ENCODE data around the gene LRRTM4.

Gene LRRTM4

GRCh38 chr2:76851000-76851399 lies 671.2 kb downstream of the LRRTM4 start:
- no peak overlapping the region for H3K4me3 ChIP-seq (ENCODE audit: low read depth, low read length, poor library complexity, severe bottlenecking)
- H3K4me2 ChIP-seq (ENCODE audit: low read length), result no peak overlapping the region
- H3K36me3 ChIP-seq (ENCODE audit: insufficient read depth, low read length), result no peaks in the 10 kb centered on the region
- no peak overlapping the region for H3K9ac ChIP-seq (ENCODE audit: low read length)
- no peaks in the 10 kb centered on the region for H3K27me3 ChIP-seq (ENCODE audit: insufficient read depth, low read length)
- no peaks in the 10 kb centered on the region for H3K9me2 ChIP-seq (ENCODE audit: low read depth, low read length)
- H3K79me2 ChIP-seq (ENCODE audit: insufficient read depth, low read length), result no peaks in the 10 kb centered on the region
- no peaks in the 10 kb centered on the region for H3K4me1 ChIP-seq (ENCODE audit: insufficient read depth, low read length, severe bottlenecking)
- no peaks in the 10 kb centered on the region for H4K20me1 ChIP-seq (ENCODE audit: insufficient read depth, low read length)
- no peaks in the 10 kb centered on the region for H3F3A ChIP-seq (ENCODE audit: insufficient read depth, low read length)
- no peak overlapping the region for H2AFZ ChIP-seq (ENCODE audit: low read length)
- no peaks in the 10 kb centered on the region for H3K9me3 ChIP-seq (ENCODE audit: low read length)
- TF ChIP-seq CTCF (IDR thresholded peaks at IDR 0.05; ENCODE audit: low read length) (no peak), EZH2 (IDR thresholded peaks at IDR 0.05; ENCODE audit: borderline replicate concordance, low read length) (no peak)
- H3K27ac ChIP-seq (ENCODE audit: low read depth, low read length, poor library complexity, severe bottlenecking), result no peak overlapping the region

GRCh38 chr2:76849086-76849485 lies 673.1 kb downstream of the LRRTM4 start:
- no peaks in the 10 kb centered on the region for H3K4me1 ChIP-seq (ENCODE audit: insufficient read depth, low read length, severe bottlenecking)
- no peaks in the 10 kb centered on the region for H3K79me2 ChIP-seq (ENCODE audit: insufficient read depth, low read length)
- no peak overlapping the region for H3K27ac ChIP-seq (ENCODE audit: low read depth, low read length, poor library complexity, severe bottlenecking)
- no peaks in the 10 kb centered on the region for H3K9me3 ChIP-seq (ENCODE audit: low read length)
- H3K36me3 ChIP-seq (ENCODE audit: insufficient read depth, low read length), result no peaks in the 10 kb centered on the region
- TF ChIP-seq EZH2 (IDR thresholded peaks at IDR 0.05; ENCODE audit: borderline replicate concordance, low read length) (no peak), CTCF (IDR thresholded peaks at IDR 0.05; ENCODE audit: low read length) (no peak)
- H3K9me2 ChIP-seq (ENCODE audit: low read depth, low read length), result no peaks in the 10 kb centered on the region
- H3K27me3 ChIP-seq (ENCODE audit: insufficient read depth, low read length), result no peaks in the 10 kb centered on the region
- H4K20me1 ChIP-seq (ENCODE audit: insufficient read depth, low read length), result no peaks in the 10 kb centered on the region
- no peak overlapping the region for H3K4me3 ChIP-seq (ENCODE audit: low read depth, low read length, poor library complexity, severe bottlenecking)
- no peak overlapping the region for H3K4me2 ChIP-seq (ENCODE audit: low read length)
- no peak overlapping the region for H2AFZ ChIP-seq (ENCODE audit: low read length)
- H3F3A ChIP-seq (ENCODE audit: insufficient read depth, low read length), result no peaks in the 10 kb centered on the region
- H3K9ac ChIP-seq (ENCODE audit: low read length), result no peak overlapping the region

- H3K9me2 ChIP-seq (ENCODE audit: low read depth, low read length), result no peaks in the 10 kb centered on the region
- no peaks in the 10 kb centered on the region for H3K27me3 ChIP-seq (ENCODE audit: insufficient read depth, low read length)
- H4K20me1 ChIP-seq (ENCODE audit: insufficient read depth, low read length), result no peaks in the 10 kb centered on the region
- H3K79me2 ChIP-seq (ENCODE audit: insufficient read depth, low read length), result no peaks in the 10 kb centered on the region
- no peaks in the 10 kb centered on the region for H3F3A ChIP-seq (ENCODE audit: insufficient read depth, low read length)
- H3K36me3 ChIP-seq (ENCODE audit: insufficient read depth, low read length), result no peaks in the 10 kb centered on the region
- no peak overlapping the region for H2AFZ ChIP-seq (ENCODE audit: low read length)
- no peaks in the 10 kb centered on the region for H3K9me3 ChIP-seq (ENCODE audit: low read length)
- no peaks in the 10 kb centered on the region for H3K4me1 ChIP-seq (ENCODE audit: insufficient read depth, low read length, severe bottlenecking)
- H3K4me3 ChIP-seq (ENCODE audit: low read depth, low read length, poor library complexity, severe bottlenecking), result no peak overlapping the region
- H3K4me2 ChIP-seq (ENCODE audit: low read length), result no peak overlapping the region
- no peak overlapping the region for H3K27ac ChIP-seq (ENCODE audit: low read depth, low read length, poor library complexity, severe bottlenecking)
- TF ChIP-seq CTCF (IDR thresholded peaks at IDR 0.05; ENCODE audit: low read length), result no peak
- TF ChIP-seq EZH2 (IDR thresholded peaks at IDR 0.05; ENCODE audit: borderline replicate concordance, low read length), result no peak
- H3K9ac ChIP-seq (ENCODE audit: low read length), result no peak overlapping the region
Measured at GRCh38 chr2:76839826-76840225, 682.4 kb downstream of the LRRTM4 start.

All from OCI-LY1 (cell line).